ENCODE results near the gene HTR1E.
"Not testable (repeated sequence)": the region's sequence is repeated elsewhere in the genome, so short reads cannot be mapped to it uniquely, and the experiment has no call there.

The HTR1E gene

DNA sequence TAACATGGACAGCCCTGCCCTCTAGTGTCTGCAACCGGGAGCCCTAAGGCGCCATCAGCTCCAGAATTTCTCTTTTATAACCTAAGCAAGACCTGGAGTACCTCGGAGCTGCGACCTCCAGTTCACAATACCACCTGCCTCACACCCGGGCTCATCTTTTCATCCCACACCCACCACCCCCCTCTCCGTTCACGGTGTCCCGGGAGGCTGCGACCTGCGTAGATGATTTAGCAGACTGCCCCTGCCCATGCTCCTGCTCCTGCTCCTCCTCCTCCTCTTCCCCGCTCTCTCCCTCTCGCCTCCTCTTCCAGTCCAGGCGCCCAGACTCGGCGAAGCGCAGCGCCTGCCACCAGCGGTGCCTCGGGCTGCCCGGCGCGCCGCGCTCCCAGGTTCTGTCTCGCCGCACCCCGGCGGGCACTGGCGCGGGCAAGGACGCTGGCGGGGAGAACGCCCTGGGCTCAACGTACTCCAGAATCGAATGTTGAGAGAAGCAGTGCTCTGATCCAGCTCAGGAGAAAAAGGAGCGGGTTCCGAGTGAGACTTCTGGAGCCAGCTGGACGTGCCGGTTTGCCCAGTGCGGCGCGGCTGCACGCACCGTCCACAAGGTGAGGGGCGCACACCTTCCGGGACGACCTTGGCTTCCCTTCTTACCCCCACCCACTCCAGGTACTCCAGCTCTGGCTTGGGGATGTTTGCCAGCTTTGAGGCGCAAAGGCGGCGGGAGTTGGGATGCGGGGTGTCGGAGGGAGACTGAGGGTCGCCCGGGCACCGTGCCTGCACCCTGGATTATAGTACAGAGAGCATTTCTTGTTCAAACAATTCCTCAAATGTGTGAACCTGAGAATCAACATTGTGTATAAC lies at the start of gene HTR1E:
Gene HTR1E (plus strand): TSS at position 310 of the 861 bp plus-strand sequence. CDS start 77,807 bp downstream, outside the sequence.
- DNase-seq: no peak

GRCh38 chr6:86888301-86888700 lies 49.0 kb upstream of the HTR1E start:
- no peak for DNase-seq

GRCh38 chr6:86897265-86897664 lies 40.1 kb upstream of the HTR1E start:
- not testable (repeated sequence) for DNase-seq

DNA sequence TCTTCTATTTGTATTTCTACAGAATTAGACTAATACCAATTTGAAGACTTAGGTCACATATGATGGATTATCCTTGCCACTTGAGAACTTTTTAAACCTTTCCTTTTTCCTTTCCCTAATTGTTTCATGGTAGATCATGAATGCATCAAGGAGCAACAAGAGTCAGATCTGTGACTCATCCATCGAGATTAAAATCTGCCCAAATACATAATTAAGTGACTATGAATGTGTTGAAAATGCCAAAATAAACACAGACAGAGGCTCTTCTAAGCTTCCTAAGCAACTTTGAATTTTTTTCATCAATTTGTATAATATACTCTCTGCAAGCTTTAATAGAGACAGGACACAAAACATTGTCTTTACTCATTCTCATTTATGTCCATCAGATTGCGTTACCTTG lies 23.5 kb upstream of the HTR1E start:
- DNase-seq: no peak

- DNase-seq: no peak
These were observed 20.9 kb upstream of the HTR1E start for GRCh38 chr6:86916393-86916792.

DNA sequence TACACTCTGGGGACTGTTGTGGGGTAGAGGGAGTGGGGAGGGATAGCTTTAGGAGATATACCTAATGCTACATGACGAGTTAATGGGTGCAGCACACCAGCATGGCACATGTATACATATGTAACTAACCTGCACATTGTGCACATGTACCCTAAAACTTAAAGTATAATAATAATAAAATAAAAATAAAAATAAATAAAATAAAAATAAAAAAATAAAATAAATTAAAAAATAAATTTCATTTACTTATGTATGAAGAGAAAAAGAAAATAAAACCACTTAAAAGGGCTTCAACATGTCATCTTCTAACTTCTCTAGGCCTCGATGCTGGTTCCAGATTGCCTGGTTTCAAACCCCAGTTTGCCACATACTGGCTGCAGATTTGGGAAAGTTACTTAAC lies 10.2 kb upstream of the HTR1E start:
- not testable (repeated sequence) for DNase-seq

- not testable (repeated sequence) for DNase-seq
These were observed 9.5 kb upstream of the HTR1E start for GRCh38 chr6:86927859-86928258.

DNA sequence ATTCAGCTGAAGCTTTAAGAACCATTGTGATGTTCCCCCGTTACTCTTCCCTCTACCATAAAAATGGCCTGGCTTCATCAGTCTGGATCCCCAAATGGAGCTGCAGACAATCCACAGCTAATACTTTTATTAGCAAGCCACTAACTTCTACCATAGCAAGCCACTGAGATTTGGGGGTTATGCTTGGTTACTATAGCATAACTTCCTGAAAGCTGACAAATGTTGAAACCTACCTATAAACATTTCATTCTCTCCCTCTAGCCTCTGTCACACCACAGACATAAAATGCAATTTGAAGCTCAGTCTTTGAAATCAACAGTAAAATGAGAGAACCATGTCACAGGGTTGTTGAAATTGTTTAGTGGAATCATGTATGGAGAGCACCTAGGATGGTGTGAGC lies 3.0 kb upstream of the HTR1E start:
- DNase-seq: no peak

DNA sequence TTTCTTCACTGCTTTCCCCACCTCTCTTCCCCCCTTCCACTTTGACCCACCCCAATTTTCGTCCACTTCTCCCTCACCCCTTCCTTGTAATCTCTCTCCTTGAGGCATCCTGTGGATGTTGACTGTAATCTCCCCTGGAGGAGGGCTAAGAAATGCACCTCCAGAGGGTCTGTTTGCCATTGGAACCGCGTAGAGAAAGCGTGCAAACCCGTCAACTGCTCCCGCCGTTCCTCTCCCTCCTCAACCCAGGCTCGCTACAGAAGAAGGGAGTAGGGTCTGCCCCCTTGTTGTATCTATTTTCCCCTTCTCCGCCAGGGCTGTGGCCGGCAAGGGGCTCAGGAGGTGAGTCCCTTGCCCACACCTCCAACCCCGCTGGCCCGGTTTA lies 502 bp upstream of the HTR1E start:
- no peak for DNase-seq

- DNase-seq: no peak
These were observed 1.5 kb downstream of the HTR1E start for GRCh38 chr6:86938814-86939213.

GRCh38 chr6:86941461-86941860 lies 4.1 kb downstream of the HTR1E start:
- DNase-seq: no peak

DNA sequence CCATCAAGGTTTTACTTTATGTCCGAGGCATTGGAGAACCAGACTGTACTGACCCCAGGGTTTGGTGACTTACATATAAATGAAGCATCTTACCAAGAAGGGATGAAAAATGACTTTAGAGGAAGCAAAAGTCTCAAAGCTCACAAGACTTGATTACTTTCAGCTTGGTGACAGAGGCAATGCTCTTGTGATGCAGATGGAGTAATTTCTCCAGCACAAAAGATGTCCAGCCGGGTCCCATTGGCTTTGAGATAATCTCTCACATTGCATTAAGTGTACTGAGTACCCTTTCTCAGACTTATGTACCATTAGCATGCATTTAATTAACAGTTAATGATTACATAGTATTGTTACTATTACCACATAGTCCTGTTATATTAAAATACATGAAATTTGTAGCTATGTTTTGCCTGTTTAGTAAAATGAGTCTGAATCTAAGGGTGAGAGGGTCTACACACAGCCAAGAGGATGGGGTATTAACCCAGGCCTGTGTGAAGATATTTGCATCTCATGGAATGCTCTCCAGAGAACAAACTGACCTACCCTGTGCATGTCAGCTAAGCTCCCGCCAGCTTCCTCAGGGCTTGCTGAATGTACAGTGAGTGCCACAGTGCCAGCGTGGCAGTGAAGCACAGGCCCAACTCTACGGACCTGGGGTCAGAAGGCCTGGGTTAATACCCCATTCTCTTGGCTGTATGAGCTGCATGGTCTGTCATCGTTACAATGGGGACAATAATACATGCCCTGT lies 5.6 kb downstream of the HTR1E start:
- DNase-seq: no peak

DNA sequence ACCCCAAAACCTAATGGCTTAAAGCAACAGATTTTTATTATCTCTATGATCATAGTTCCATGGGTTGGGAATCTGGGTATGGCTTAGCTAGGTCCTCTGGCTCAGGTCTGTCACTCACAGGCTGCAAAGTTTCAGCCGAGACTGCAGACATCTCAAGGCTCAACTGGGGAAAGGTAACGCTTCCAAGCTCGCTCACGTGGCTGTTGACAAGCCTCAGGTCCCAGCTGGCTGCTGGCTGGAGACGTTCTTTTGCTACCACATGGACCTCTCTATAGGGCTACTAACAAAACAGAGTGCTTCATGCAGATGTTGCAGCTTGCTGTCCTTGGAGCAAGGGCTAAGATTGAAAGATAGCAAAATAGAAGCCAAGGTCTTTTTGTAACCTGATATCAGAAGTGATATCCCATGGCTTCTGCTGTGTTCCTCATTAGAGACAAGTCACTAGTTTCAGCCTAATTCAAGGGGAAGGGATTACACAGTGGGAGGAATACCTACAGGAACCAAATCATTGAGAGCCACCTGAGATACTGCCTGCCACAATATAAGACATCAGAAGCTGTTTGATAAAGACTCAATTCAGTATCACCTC lies 6.6 kb downstream of the HTR1E start:
- no peak for DNase-seq

GRCh38 chr6:86949771-86950170 lies 12.4 kb downstream of the HTR1E start:
- no peak for DNase-seq

DNA sequence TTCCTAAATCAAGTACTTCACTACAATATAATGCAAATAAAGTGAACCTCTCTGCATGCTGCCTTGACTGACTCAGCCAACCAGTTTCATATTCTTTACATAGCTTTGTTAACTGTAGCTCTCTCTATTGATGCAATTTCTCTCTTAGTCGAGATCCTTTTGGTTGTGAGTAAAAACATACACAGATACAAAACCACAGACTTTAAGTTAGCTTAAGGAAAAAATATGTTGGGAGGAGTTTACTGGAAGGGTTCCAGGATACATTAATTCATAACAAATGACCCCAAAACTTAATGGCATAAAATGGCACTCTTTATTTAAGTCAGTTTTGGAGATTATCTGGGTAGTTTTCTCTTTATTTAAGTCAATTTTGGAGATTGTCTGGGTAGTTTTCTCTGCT lies 15.7 kb downstream of the HTR1E start:
- no peak for DNase-seq

DNA sequence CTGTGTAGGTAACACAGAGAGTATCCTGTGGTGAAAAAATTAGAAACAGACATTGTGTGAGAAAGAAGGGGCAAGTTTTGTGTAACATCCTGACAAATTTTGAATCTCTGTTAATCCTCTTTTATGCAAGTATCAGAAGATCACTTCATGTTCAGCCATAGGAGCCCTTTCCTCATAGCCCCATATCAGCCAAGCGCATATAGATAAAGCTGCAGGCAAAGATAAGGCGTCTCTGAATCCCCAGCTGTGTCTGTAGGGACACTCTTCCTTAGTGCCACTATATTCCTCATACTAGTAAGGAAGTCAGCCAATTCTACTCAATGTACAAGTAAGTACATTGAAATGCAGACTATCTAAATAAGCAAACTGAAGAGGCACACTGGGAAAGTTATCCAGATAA lies 22.3 kb downstream of the HTR1E start:
- no peak for DNase-seq

- DNase-seq: no peak
These were observed 24.3 kb downstream of the HTR1E start for GRCh38 chr6:86961455-86962200.

- no peak for DNase-seq
These were observed 26.0 kb downstream of the HTR1E start for GRCh38 chr6:86963352-86963751.

- no peak for DNase-seq
These were observed 26.8 kb downstream of the HTR1E start for GRCh38 chr6:86964029-86964579.

DNA sequence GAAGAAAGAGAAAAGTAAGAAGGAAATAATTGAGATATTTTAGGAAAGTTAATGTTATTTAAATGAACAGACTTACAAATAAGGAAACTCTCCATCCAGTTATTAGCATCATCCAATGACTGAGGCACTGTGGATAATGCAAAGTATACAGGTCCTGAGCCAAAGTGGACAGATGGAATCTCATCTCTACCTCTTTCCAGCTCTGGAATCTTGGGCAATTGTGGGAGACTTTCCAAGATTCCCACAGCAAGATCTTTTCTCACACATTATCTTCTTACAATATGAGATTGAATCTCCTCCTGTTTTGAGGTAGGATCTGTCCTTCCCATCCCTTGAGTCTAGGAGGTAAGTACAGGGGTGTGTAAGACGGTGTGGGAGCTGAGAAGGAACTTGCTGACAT lies 28.9 kb downstream of the HTR1E start:
- no peak for DNase-seq

GRCh38 chr6:86969573-86969972 lies 32.2 kb downstream of the HTR1E start:
- DNase-seq: no peak

DNA sequence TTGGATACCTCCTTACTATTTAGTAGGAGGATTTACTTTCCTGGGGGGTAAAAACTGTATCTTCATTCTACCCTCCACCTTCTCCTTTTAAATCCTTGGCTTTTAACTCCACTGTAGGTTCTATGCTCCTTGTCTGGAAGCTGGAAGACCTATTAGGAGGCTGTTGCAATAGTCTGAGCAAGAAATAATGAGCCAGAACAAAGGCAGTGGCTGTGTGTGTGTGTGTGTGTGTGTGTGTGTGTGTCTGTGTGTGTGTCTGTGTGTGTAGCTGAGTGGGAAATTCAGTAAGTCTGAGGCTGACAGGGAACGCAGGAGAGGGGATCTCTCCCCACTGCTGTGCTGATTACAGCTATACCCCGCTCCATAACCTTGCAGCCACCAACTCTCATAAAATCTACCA lies 35.8 kb downstream of the HTR1E start:
- no peak for DNase-seq

GRCh38 chr6:86978251-86978650 lies 40.9 kb downstream of the HTR1E start:
- DNase-seq: no peak
